Activated T-cell treated with anti-CD3 and anti-CD28 coated beads, Interleukin-2, amount 50 U/mL, for 72 hours (primary cell): ENCODE results near the gene MTA3. TPM values are rescaled to one million over a fixed set of nuclear protein-coding genes. Genes with fewer than 3 reads are reported as not detected.
"Not testable (repeated sequence)": the region's sequence is repeated elsewhere in the genome, so short reads cannot be mapped to it uniquely, and the experiment has no call there.

Experiments
- ATAC-seq, 2 donors: fragments of 150-1000 bp; cut with Tn5 transposase; replicated peaks in 1 of 2; 2 replicates each; pipeline ENCODE4 v1.10.0; 2021; ENCODE audit warnings: moderate library complexity in 2 of 2, mild to moderate bottlenecking in 1 of 2
- DNase-seq, 2 donors: peaks; one replicate each; pipeline ENCODE4 v3.0.0; 2021 to 2022; ENCODE audit warnings: mixed read lengths in 1 of 2
- H3K27ac Mint-ChIP-seq: one replicate; pipeline ENCODE4 v1.8.0; 2022; ENCODE audit warnings: mild to moderate bottlenecking, moderate library complexity, mixed read lengths
- H3K27me3 Mint-ChIP-seq: one replicate; pipeline ENCODE4 v1.8.0; 2022; ENCODE audit warnings: low read depth, mixed read lengths
- H3K36me3 Mint-ChIP-seq, 2 donors: one replicate each; pipeline ENCODE4 v1.8.0; 2022; ENCODE audit warnings: mixed read lengths in 2 of 2, mild to moderate bottlenecking in 1 of 2; ENCODE audit not compliant: insufficient read depth in 2 of 2
- H3K4me1 Mint-ChIP-seq: one replicate; pipeline ENCODE4 v1.8.0; 2022; ENCODE audit warnings: low read depth, mixed read lengths
- H3K4me3 Mint-ChIP-seq, 2 donors: one replicate each; pipeline ENCODE4 v1.8.0; 2022; ENCODE audit warnings: mild to moderate bottlenecking in 2 of 2, mixed read lengths in 2 of 2, moderate library complexity in 2 of 2
- H3K9me3 Mint-ChIP-seq, 2 donors: one replicate each; pipeline ENCODE4 v1.8.0; 2022; ENCODE audit warnings: mixed read lengths in 2 of 2
- total RNA-seq, 2 donors: library from RNA; stranded (reverse); gene quantifications; one replicate each; pipeline ENCODE4 v1.2.3, GENCODE V29; 2022

Gene MTA3
- total RNA-seq, 2 donors from 2014 or later = 36.7 to 47.3 TPM

DNA sequence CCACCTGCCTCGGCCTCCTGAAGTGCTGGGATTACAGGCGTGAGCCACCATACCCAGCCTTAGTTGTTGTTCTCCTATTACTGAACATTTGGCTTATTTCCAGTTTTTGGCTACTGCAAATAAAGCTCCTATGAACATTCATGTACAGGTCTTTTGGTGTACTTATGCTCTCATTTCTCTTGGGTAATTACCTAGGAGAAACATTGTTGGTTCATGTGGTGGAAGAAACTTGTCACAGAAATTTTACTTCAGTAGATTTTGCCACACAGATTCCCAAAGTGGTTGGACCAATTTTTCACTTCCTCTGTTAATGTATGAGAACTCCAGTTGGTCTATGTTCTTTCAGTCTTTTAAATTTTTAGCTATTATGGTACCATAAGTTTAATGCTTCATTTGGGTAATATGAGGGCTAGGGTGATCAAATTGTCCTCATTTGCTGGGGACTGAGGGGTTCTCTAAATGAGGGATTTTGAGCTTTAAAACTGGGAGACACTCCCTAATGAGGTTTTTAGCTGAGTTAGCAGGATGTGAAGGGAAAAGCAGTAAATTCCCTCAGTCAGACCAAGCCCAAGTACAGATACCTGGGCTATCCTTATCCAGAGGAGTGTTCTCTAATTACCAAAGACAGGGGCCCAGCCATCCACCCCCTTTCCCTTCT lies 33.9 kb downstream of the MTA3 start:
- H3K27ac Mint-ChIP-seq = no peak overlapping the region

DNA sequence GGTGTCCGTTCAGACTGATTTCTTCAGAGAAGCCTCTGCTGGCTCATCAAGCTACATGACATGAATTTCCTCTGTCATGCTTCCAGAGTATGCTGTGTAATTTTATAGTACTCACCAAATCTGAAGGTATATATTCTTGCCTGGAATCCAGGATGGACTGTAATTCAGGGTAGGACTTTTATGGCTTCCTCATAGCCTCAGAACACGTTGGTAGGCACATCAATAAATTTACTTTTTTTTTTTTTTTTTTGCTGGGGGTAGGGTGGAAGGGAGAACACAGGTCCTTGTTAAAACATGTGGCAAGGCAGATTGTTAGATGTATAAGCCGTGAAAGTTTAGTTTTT lies 34.4 kb downstream of the MTA3 start:
- H3K9me3 Mint-ChIP-seq = no peaks in the 10 kb centered on the region

More for the DNA sequence above, 33.9 kb downstream of the MTA3 start:
- no peak for DNase-seq
- Mint-ChIP-seq H3K36me3 (no peaks in the 10 kb centered on the region), H3K9me3 (no peaks in the 10 kb centered on the region), H3K4me3 (no peak overlapping the region), H3K4me1 (peaks cover 29% of the 10 kb centered on the region), H3K27me3 (no peaks in the 10 kb centered on the region)
- no peak for ATAC-seq

DNA sequence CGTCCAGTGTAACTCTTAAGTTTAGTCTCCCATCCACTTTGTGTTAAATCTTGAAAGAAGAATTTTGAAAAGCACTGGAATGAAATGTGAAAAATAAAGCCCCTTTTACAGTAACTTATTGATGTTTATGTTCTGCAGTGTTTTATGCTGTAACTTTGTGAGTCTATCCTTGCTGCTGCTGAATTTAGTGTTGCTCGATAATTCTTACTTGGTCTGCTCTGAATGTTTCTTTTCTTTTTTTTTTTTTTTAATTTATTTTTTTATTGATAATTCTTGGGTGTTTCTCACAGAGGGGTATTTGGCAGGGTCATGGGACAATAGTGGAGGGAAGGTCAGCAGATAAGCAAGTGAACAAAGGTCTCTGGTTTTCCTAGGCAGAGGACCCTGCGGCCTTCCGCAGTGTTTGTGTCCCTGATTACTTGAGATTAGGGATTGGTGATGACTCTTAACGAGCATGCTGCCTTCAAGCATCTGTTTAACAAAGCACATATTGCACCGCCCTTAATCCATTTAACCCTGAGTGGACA lies 36.0 kb downstream of the MTA3 start:
- H3K27ac Mint-ChIP-seq, H3K9me3 Mint-ChIP-seq, H3K27me3 Mint-ChIP-seq, H3K36me3 Mint-ChIP-seq, H3K4me3 Mint-ChIP-seq, DNase-seq, ATAC-seq: not testable (repeated sequence)
- peaks cover 24% of the 10 kb centered on the region for H3K4me1 Mint-ChIP-seq

More for the DNA sequence above, 34.4 kb downstream of the MTA3 start:
- Mint-ChIP-seq H3K4me1 (peaks cover 29% of the 10 kb centered on the region), H3K4me3 (no peak overlapping the region), H3K27ac (no peak overlapping the region), H3K36me3 (no peaks in the 10 kb centered on the region), H3K27me3 (no peaks in the 10 kb centered on the region)
- ATAC-seq = no peak
- no peak for DNase-seq

DNA sequence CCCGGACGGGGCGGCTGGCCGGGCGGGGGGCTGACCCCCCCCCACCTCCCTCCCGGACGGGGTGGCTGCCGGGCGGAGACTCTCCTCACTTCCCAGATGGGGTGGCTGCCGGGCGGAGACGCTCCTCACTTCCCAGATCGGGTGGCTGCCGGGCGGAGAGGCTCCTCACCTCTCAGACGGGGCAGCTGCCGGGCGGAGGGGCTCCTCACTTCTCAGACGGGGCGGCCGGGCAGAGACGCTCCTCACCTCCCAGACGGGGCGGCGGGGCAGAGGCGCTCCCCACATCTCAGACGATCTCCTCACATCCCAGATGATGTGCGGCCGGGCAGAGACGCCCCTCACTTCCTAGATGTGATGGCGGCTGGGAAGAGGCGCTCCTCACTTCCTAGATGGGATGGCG lies 37.7 kb downstream of the MTA3 start:
- not testable (repeated sequence) for H3K27ac Mint-ChIP-seq, H3K9me3 Mint-ChIP-seq, ATAC-seq, H3K36me3 Mint-ChIP-seq, H3K27me3 Mint-ChIP-seq, H3K4me3 Mint-ChIP-seq, DNase-seq
- peaks cover 11% of the 10 kb centered on the region for H3K4me1 Mint-ChIP-seq

DNA sequence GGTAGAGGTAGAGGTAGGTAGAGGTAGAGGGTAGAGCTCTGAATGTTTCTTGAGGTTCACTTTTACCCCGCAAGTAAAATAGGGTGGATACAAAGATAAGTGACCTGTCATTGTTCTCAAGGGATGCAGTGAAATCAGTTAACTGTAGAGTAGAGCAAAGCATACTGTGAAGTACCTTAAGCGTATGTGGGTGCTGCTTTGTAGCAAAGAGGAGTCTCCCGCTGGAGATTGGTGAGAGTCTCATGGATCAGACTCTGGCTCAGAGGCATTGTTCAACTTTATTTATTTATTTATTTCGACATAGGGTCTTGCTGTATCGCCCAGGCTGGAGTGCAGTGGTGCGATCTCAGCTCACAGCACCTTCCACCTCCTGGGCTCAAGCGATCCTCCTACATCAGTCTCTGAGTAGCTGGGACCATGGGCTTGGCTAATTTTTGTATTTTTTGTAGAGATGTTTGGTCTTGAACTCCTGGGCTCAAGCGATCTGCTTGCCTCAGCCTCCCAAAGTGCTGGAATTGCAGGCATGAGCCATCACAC lies 38.7 kb downstream of the MTA3 start:
- Mint-ChIP-seq H3K27me3 (no peaks in the 10 kb centered on the region), H3K4me3 (no peak overlapping the region), H3K36me3 (peaks cover 5% of the 10 kb centered on the region in 2 donors), H3K27ac (peak overlapping the region; percentile 65), H3K4me1 (peaks cover 9% of the 10 kb centered on the region), H3K9me3 (no peaks in the 10 kb centered on the region)
- no peak for DNase-seq
- ATAC-seq = no peak

DNA sequence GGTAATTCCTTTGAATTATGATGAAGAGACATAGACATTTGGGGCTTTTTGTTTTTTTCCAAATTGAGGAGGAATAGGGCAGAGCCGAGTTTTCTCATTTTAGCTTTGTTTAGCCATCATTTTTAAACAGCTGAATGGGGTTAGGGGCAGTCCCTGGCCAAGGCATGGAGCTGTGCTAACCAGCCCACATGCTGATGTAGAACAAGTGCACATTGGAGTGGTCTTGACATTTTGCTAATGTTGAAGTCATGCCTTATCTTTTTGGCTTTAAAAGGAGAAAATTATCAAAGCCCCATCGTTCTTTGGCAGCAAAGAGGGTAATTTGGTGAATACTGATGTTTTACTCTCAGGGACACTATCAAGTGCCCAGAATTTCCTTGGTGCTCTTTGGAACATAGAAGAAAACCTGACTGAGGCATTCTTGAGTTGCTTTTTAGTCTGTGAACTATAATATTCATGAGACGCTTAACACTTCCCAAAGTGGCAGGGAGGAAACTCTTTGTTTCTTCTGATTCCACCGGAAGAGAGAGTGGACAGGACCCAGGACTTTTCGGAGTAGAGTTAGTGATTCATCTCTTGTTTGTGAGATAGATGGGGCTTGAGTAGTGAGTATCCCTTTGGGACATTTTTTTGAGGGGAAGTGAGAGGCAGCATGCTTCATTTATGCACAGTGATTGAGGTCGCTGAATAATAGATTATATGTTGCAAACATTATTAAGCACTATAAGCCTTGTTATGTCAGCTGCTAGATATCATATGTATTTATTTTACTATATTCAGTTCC lies 45.0 kb downstream of the MTA3 start:
- Mint-ChIP-seq H3K36me3 (peaks cover 5% of the 10 kb centered on the region in 2 donors), H3K4me3 (no peak overlapping the region), H3K27ac (no peak overlapping the region), H3K27me3 (no peaks in the 10 kb centered on the region), H3K9me3 (no peaks in the 10 kb centered on the region), H3K4me1 (peaks cover 5% of the 10 kb centered on the region)
- ATAC-seq = no peak
- no peak for DNase-seq

DNA sequence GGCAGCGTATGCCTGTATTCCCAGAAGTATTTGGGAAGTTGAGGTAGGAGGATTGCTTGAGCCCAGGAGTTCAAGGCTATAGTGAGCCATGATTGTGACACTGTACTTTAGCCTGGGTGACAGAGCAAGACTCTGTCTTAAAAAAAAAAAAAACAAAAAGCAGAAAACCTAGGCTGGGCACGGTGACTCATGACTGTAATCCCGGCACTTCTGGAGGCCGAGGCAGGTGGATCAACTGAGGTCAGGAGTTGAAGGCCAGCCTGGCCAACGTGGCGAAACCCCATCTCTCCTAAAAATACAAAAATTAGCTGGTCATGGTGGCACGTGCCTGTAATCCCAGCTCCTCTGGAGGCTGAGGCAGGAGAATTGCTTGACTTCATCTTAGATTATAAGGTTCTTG lies 46.4 kb downstream of the MTA3 start:
- Mint-ChIP-seq H3K9me3 (no peaks in the 10 kb centered on the region), H3K4me1 (peaks cover 19% of the 10 kb centered on the region), H3K36me3 (peaks cover 5% of the 10 kb centered on the region in 2 donors), H3K27ac (no peak overlapping the region), H3K4me3 (no peak overlapping the region), H3K27me3 (no peaks in the 10 kb centered on the region)
- ATAC-seq (no peak), DNase-seq (no peak)

DNA sequence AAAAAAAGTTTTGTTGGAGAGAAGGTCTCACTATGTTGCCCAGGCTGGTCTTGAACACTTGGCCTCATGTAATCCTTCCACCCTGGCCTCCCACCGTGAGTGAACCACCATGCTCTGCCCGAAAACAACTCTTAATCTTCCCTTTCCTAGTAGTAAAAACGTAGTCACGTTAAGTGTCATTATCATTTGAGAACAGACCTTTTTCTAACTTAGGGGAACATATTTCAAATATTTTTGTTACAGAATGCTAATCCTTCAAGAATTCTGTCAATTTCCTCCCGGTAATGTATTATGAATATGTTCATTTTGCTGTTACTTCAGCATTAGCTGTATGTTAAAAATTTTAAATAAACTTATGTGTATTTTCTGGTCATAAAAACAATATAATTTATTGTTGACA lies 49.7 kb downstream of the MTA3 start:
- Mint-ChIP-seq H3K4me1 (peaks cover 24% of the 10 kb centered on the region), H3K27me3 (no peaks in the 10 kb centered on the region), H3K9me3 (no peaks in the 10 kb centered on the region), H3K4me3 (no peak overlapping the region), H3K27ac (no peak overlapping the region), H3K36me3 (peaks cover 0 to 2% of the 10 kb centered on the region in 2 donors)
- ATAC-seq (no peak), DNase-seq (no peak)

DNA sequence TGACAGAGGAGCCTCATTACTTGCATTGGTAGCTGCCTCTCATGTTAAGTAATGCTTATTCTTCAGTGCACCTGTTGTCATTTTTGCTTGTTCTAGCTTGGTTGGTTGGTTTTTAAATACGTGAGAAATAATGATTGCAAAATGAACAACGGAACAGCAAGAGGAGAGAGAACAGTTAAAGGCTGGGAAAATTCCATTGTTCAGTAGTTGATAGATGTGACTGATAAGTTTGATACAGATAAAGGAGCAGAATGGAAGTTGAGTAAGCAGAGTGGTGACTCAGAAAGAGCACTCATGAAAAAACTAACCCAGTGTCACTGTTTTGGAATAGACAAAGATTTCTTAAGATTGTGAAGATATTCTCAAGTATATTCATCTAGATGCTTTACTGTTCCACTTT lies 50.5 kb downstream of the MTA3 start:
- Mint-ChIP-seq H3K9me3 (no peaks in the 10 kb centered on the region), H3K27me3 (no peaks in the 10 kb centered on the region), H3K36me3 (peaks cover 0 to 2% of the 10 kb centered on the region in 2 donors), H3K4me1 (peaks cover 24% of the 10 kb centered on the region), H3K27ac (peak overlapping the region; percentile 40), H3K4me3 (peak overlapping the region in 1 of 2 donors; percentile 19)
- peak; percentile 80 to 82 for ATAC-seq
- DNase-seq = no peak

DNA sequence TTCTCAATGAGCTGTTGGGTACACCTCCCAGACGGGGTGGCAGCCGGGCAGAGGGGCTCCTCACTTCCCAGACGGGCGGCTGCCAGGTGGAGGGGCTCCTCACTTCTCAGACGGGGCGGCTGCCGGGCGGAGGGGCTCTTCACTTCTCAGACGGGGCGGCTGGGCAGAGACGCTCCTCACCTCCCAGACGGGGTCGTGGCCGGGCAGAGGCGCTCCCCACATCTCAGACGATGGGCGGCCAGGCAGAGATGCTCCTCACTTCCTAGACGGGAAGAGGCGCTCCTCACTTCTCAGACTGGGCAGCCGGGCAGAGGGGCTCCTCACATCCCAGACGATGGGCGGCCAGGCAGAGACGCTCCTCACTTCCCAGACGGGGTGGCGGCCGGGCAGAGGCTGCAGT lies 53.2 kb downstream of the MTA3 start:
- H3K9me3 Mint-ChIP-seq, H3K36me3 Mint-ChIP-seq, DNase-seq, ATAC-seq, H3K27ac Mint-ChIP-seq, H3K4me3 Mint-ChIP-seq, H3K27me3 Mint-ChIP-seq: not testable (repeated sequence)
- peaks cover 24% of the 10 kb centered on the region for H3K4me1 Mint-ChIP-seq

DNA sequence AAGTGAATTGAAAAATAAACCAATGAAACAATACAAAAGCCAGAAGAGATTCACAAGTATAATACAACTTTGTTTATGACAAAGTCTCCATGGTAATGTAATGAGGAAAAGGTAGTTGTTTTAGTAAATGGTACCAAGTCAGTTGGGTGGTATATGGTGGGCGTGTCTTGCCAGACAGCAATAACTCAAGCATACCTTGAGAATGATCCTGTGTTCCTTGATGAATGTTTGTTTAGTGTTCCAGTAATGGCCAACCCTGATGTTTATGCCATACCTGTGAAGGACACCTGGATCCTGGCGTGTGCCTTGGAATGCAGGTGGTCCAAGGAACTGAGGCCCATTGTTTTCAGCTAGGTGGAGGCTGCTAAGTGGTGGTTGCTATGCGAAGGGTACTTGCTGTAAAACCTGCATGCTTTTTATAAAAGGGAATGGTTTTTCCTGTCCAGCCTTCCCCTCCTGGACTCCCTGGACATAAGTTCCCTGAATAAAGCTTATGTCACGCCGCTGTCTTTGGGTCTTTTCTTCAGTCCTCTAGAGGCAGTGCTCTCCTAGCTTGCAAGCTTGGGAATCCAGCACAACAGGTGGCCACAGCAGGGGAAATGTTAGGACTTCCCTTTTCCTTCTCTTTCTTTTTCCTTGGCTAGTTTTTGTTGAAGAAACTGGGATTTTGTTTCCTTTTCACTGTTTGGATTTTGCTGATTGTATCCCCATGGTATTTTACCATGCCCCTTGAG lies 54.7 kb downstream of the MTA3 start:
- DNase-seq (no peak), ATAC-seq (no peak)
- peaks cover 22% of the 10 kb centered on the region for H3K4me1 Mint-ChIP-seq
- H3K27ac Mint-ChIP-seq = no peak overlapping the region
- H3K9me3 Mint-ChIP-seq = no peaks in the 10 kb centered on the region
- H3K36me3 Mint-ChIP-seq = peaks cover 0 to 2% of the 10 kb centered on the region in 2 donors
- no peaks in the 10 kb centered on the region for H3K27me3 Mint-ChIP-seq
- no peak overlapping the region for H3K4me3 Mint-ChIP-seq

DNA sequence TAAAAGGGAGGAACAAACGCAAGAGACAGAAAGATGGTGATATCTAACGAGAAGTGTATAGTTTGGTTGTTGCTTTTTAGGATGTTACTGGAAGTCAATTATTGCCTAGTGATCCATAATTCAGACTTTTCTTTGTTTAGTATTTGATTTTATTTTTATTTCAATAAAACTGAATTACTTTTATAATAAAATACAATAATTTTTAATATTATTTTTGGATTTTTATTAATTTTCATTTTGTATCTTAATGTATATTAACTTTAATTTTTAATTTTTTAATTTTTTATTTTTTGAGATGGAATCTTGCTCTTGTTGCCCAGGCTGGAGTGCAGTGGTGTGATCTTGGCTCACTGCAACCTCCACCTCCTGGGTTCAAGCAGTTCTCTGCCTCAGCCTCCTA lies 55.6 kb downstream of the MTA3 start:
- DNase-seq (no peak), ATAC-seq (no peak)
- H3K27me3 Mint-ChIP-seq = no peaks in the 10 kb centered on the region
- peaks cover 13% of the 10 kb centered on the region for H3K4me1 Mint-ChIP-seq
- peaks cover 0 to 4% of the 10 kb centered on the region in 2 donors for H3K36me3 Mint-ChIP-seq
- no peak overlapping the region for H3K27ac Mint-ChIP-seq
- no peaks in the 10 kb centered on the region for H3K9me3 Mint-ChIP-seq
- H3K4me3 Mint-ChIP-seq = no peak overlapping the region

DNA sequence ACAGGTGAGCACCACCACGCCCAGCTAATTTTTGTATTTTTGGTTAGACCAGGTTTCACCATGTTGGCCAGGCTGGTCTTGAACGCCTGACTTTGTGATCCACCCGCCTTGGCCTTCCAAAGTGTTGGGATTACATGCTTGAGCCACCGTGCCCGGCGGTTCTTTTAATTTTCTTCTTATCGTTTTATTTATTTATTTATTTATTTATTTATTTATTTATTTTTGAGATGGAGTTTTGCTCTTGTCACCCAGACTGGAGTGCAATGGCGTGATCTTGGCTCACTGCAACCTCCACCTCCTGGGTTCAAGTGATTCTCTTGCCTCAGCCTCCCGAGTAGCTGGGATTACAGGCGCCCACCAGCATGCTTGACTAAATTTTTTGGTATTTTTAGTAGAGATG lies 59.6 kb downstream of the MTA3 start:
- H3K27ac Mint-ChIP-seq, DNase-seq, H3K36me3 Mint-ChIP-seq, H3K27me3 Mint-ChIP-seq, H3K9me3 Mint-ChIP-seq, H3K4me1 Mint-ChIP-seq, H3K4me3 Mint-ChIP-seq, ATAC-seq: not testable (repeated sequence)
